LoVo (cell line): ENCODE results near the gene TSPYL1.
"Not testable (repeated sequence)": the region's sequence is repeated elsewhere in the genome, so short reads cannot be mapped to it uniquely, and the experiment has no call there.

Experiments
- DNase-seq: peaks from one replicate; pipeline ENCODE4 v3.0.0-alpha.2; 2016; ENCODE audit warnings: low spot score

The TSPYL1 gene

GRCh38 chr6:116298273-116298672 is 18.5 kb upstream of the TSPYL1 start:
- no peak for DNase-seq

GRCh38 chr6:116292553-116292952 is 12.8 kb upstream of the TSPYL1 start:
- DNase-seq: no peak

GRCh38 chr6:116291701-116292396 is 12.1 kb upstream of the TSPYL1 start:
- DNase-seq: no peak

GRCh38 chr6:116290799-116291198 is 11.1 kb upstream of the TSPYL1 start:
- DNase-seq: no peak

- DNase-seq: no peak
Measured at GRCh38 chr6:116289876-116290275, 10.1 kb upstream of the TSPYL1 start.

GRCh38 chr6:116287689-116288282 is 8.1 kb upstream of the TSPYL1 start:
- peak; percentile 69 for DNase-seq

- DNase-seq: no peak
Measured at GRCh38 chr6:116286773-116287358, 7.1 kb upstream of the TSPYL1 start.

GRCh38 chr6:116284984-116285383 is 5.3 kb upstream of the TSPYL1 start:
- DNase-seq: not testable (repeated sequence)

- no peak for DNase-seq
Measured at GRCh38 chr6:116283191-116283590, 3.5 kb upstream of the TSPYL1 start.

- no peak for DNase-seq
Measured at GRCh38 chr6:116282698-116283097, 3.0 kb upstream of the TSPYL1 start.

GRCh38 chr6:116280933-116281316 is 1.2 kb upstream of the TSPYL1 start:
- no peak for DNase-seq

GRCh38 chr6:116280161-116280932 is 617 bp upstream of the TSPYL1 start:
- peak; percentile 27 for DNase-seq

GRCh38 chr6:116278854-116279231 is 887 bp downstream of the TSPYL1 start:
- DNase-seq: no peak

GRCh38 chr6:116278481-116278829 is 1.3 kb downstream of the TSPYL1 start:
- DNase-seq: no peak

- DNase-seq: no peak
Measured at GRCh38 chr6:116277124-116277523, 2.6 kb downstream of the TSPYL1 start.

- no peak for DNase-seq
Measured at GRCh38 chr6:116271149-116271708, 8.5 kb downstream of the TSPYL1 start.

- peak; percentile 78 for DNase-seq
Measured at GRCh38 chr6:116268589-116269293, 11.0 kb downstream of the TSPYL1 start.

GRCh38 chr6:116267836-116268588 is 11.7 kb downstream of the TSPYL1 start:
- DNase-seq: no peak

GRCh38 chr6:116266803-116267202 is 12.9 kb downstream of the TSPYL1 start:
- no peak for DNase-seq

- no peak for DNase-seq
Measured at GRCh38 chr6:116265041-116265829, 14.5 kb downstream of the TSPYL1 start.
